HG03460 (cell line): ENCODE data around the gene ITPK1.
A peak's percentile ranks its signal among the peaks of the same experiment; 100 is the strongest.
"Not testable (repeated sequence)": the region's sequence is repeated elsewhere in the genome, so short reads cannot be mapped to it uniquely, and the experiment has no call there.

Source experiments
- ATAC-seq: cut with Tn5 transposase; IDR thresholded peaks from one replicate; pipeline ENCODE4 v1.9.1; 2021; ENCODE audit not compliant: unreplicated experiment

Gene ITPK1

DNA sequence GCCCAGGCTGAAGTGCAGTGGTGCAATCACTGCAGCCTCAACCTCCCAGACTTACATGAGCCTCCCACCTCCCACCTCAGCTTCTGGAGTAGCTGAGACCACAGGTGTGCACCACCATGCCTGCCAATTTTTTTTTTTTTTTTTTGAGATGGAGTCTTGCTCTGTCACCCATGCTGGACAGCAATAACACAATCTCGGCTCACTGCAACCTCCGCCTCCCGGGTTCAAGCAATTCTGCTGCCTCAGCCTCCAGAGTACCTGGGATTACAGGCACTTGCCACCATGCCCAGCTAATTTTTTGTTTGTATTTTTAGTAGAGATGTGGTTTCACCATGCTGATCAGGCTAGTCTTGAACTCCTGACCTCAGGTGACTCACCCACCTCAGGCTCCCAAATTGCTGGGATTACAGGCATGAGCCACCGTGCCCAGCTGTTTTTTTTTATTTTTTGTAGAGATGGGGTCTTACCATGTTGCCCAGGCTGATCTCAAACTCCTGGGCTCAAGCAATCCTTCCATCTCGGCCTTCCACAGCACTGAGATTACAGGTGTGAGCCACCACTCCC, 15.6 kb upstream of the ITPK1 start:
- not testable (repeated sequence) for ATAC-seq

DNA sequence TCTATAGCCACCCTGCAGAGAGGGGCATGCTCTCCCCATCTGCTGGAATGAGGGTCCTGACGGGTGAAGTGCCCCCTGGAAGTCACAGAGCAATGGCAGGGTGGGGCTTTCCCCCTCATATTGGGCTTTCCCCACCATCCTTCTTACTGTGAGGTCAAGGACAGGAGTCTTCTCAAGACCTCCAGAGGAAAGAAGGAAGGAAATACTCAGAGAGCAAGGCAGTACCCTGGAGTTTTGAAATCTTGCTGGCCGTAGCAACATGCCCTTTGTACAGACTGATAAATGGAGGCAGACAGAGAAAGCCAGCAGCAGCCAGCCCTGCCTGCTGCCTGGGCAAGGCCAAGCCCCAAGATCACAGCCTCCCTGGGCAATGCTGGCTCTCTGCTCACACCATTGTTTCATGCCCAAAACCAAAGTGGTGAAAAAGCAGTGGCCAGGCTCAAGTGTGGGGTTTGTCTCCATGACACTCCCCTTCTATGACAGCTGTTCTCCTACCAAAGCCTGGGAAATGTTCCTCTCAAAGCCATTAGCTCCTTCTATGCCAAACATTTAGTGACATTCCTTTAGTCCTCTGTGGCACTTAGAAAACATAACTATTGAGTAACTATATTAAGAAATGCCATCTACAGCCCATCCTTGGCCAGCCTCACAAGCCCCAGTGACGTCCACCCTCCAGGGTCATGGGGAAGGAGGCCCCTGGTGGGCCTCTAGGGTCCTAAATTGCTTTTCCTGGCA, 13.2 kb upstream of the ITPK1 start:
- ATAC-seq, result no peak

DNA sequence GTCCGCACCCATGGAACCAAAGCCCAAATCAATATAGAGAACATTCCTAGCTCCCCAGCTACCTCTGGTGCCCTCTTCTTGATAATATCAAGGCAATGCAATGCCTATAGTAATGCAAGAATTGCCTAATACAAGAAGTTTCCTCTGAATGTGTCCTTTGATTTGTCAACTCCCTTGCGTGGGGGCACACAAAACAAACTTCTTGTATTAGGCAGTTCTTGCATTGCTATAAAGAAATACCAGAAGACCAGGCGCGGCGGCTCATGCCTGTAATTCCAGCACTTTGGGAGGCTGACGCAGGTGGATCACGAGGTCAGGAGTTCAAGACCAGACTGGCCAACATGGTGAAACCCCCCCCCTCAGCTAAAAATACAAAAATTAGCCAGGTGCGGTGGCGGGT, 10.4 kb upstream of the ITPK1 start:
- no peak for ATAC-seq

DNA sequence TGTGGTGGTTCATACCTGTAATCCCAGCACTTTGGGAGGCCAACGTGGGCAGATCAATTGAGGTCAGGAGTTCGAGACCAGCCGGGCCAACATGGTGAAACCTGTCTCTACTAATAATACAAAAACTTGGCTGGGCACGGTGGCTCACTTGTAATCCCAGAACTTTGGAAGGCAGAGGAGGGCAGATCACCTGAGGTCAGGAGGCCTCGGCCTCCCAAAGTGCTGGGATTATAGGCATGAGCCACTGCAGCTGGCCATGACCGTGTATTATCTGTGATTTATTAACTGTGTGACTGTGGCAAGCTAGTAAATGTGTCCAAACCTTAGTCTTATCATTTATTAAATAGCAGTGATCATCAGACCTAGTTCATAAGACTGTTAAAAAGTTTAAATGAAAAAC, 7.1 kb upstream of the ITPK1 start:
- ATAC-seq, result no peak

DNA sequence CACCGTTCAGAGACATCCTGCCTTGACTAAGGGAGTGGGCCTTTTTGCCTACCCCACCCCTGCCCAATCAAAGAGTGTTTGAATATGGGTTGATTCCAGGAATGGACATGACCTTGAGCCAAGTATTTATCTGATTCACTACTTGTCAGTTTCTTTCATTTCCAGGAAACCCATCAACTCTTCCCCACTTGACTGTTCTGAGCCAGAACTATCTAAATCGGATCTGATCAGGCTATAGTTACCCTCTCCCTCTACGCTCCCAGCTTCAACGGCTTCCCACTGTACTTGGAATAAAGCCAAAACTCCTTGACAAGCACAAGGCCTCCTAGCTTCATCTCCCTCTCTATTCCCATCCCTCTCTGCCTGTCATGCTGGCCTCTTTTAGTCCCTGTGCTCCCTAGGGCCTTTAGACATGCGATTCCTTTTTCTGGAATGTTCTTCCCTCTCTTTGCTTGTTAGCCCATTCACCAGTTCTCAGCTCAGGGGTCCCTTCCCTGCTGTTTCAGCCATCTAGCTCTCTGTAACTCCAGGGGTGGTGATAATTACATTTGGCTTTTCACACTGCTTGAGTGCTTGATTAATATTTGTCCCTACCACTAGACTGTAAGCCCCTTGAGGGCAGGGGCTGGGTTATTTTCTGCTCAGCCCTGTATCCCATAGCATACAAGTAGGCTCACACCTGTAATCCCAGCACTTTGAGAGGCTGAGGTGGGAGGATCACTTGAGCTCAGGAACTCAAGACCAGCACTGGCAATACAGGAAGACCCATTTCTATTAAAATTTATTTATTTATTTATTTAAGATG, 5.5 kb upstream of the ITPK1 start:
- ATAC-seq, result no peak

DNA sequence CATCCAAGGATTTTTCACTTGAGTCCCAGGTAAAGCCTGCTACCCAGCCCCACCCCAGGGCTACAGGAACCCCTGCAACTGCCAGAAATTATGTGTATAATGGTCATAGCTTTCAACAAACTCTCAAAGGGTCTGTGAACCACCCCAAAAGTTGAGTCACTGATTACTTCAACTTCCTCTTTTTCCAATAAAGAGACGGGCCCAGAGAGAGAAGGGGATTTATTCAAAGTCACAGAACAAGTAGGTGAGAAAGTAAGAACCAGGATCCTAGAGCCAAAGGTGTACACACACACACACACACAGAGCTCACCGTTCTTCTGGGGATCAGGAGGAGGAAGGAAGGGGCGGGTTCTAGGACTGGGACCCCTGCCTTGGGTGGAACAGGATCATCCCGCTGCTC, 4.8 kb upstream of the ITPK1 start:
- no peak for ATAC-seq

DNA sequence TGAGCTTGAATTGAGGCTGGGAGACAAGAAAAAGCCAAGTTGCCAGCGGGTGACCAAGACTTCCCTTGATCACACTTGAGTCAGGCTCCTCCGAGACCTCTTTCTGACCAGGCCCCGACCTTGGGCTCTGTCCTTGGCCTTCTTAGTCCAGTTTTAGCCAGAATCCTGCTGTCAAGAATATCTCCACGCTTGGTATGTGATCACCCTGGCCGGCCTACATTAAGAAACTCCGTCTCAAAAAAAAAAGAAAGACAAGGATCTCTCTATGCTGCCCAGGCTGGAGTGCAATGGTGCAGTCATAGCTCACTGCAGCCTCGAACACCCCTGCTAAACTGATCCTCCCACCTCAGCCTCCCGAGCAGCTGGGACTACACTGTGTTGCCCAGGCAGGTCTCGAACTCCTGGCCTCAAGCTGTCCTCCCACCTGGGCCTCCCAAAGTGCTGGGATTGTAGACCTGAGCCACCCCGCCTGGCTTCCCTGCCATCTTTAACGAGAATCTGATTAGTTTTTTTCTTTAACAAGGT, 1.0 kb upstream of the ITPK1 start:
- no peak for ATAC-seq

DNA sequence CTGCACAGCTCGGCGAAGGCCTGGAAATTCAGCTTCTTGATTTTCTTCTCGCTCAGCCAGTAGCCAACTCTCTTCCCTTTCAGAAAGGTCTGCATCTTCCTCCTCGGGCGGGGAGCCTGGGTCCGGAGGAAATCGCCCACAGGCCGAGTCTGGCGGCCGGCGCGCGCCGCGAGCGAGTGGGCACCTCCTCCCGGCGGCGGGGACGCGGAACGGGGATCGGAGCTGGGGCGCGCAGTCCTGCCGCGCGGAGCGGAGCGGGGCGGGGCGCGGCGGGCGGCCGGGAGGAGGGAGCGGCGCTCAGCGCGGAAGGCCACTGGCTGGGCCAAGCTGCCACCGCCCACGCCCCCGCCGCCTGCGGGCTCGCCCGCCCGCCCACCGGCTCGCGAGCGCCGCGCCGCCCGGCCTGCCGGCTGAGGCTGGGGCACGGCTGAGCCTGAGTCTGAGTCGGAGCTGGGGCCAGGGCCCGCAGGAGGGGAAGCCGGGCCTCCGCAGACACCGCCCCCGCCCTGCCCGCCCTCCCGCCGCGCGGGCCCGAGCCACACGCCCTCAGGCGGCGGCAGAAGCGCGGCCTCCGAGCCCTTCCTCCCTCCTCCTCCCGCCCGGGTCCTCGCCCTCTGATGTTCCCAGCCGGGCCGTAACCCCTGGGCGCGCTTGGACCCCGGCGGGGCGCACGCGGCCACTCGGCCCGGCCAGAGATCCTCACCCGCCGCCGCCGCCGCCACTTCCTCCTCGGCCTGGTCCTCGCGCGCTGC, 480 bp downstream of the ITPK1 start:
- peak; percentile 63 for ATAC-seq

DNA sequence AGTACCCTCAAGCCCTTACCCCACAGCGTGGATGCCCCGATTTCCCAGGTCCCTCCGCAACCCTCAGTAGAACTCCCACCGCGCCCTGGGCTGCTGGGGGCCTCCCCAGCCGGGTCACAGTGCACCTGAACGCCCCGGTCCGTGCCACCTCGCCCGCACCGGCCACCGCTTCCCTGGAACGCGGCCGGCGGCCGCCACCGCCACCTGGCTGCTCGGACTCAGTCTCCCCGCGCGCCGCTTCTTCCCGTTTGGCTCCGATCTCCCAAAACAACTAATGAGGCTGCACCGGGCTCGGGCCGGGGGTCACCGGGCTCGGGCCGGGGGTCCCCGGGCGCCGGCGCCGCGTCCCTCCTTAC, 1.0 kb downstream of the ITPK1 start:
- no peak for ATAC-seq

DNA sequence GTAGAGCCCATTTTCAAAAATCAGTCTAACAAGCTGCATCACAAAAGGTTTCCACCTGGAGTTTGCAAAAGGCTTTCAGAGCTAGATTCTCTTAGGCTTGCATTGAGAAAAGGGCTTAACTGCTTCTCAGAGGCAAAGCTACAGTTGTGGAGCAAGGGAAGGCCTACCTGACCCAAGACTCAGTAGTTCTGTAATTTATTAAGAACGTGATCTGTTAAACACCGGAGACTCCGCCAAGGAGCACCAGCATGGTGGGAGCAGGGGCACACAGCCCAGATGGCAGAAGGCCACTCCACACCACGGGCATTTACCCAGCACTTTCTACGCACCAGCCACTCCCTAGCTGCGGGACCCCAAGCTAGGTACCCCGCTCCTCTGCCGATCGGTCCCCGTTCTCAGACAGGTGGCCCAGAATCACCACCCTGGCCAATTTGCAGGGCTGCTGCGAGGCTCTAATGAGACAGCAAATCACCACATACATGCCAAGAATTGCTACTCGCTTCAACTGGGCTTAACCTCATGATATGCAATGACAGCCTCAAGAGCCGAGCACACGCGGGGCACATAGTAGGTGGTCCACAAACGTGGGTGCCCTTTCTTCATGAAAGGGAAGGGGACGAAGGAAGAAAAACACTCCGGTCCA, 1.5 kb downstream of the ITPK1 start:
- ATAC-seq, result no peak

DNA sequence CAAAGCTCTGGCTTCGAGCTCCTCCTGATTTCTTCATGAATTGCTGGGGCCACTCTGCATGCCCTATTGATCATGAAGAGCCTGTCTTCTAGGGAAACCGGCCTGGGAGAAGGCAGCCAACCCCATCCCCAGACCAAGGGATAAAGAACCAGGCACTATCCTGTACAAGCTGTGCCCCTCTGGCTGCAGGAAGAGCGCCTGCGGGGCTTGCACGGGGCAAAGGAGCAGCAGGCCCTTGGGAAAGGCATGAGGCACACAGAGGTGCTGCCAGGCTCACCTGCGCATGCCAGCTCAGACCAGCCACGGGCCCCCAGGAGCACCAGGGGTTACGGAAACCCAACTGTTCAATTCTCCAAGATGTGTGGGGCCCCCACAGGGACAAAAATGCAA, 2.1 kb downstream of the ITPK1 start:
- ATAC-seq, result no peak

DNA sequence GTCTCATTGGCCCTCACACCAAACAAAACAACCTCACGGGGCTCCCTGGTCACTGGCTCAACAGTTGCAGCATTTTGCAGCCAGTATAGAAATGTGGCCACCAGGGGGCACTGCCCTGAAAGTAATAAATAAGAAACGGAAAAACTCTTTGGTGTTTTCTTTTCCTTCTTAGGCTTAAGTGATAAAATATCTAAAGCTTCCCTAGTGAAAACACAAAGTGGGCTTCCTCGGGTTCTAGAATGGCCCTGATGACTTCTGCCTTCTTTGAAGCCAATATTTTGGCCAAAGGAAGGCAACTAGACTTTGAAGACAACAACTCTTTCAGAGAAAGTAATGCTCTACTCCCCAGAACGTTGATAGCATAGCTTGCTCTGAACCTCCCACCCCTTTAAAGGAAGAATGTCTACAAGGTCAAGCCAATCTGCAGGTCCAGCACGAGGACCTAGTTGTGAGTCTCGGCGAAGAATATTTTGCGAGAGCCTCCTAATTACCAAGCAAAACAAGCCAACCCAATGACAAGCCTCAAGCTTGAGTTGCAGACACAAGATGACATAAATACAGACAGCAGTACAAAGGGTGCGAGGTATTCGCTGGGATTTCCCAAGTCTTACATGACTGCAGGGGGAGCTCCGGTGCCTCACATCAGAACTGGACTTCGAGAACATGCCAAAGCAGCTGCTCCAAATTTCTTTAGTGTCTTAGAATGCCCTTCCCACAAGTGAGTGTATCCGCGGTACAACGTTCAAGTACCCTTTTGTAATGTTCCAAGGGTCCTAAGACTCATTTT, 2.6 kb downstream of the ITPK1 start:
- no peak for ATAC-seq

DNA sequence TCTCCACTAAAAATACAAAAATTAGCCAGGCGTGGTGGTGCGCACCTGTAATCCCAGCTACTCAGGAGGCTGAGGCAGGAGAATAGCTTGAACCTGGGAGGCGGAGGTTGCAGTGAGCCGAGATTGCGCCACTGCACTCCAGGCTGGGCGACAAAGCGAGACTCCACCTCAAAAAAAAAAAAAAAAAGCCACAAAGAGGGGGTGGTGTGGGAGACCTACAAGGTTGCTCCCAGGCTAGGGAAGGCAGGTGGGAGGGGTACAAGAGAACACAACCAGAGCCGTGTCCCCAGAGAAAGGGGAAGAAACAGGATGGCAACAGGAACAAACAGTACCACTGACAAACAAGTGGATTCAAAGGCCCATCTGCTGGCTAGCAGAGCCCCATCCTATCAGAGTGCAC, 4.2 kb downstream of the ITPK1 start:
- ATAC-seq, result not testable (repeated sequence)

DNA sequence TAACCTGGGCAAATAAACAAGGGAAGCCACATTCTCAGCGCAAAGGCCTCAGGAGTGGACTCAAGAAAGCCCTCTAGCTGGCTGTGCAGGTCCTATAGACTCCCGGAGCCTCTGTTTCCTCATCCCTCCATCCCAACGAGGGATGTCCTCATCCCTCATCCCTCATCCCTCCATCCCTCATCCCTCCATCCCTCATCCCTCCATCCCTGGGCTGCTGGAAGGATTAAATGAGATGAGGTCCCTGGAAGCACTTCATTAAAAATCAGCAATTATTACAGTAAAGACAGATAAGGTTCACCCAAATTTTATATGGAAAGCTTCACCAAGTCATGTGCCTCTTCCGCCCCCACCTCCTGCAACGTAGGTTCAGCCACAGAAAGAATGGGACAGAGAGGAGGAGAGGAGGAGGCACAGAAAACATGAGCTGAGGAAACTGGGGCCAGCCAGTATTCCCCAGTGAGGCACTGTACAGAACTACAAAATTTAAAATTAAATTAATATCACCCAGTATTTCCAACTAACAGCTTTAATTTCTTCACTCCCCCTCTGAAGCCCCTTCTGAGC, 4.8 kb downstream of the ITPK1 start:
- ATAC-seq, result no peak

DNA sequence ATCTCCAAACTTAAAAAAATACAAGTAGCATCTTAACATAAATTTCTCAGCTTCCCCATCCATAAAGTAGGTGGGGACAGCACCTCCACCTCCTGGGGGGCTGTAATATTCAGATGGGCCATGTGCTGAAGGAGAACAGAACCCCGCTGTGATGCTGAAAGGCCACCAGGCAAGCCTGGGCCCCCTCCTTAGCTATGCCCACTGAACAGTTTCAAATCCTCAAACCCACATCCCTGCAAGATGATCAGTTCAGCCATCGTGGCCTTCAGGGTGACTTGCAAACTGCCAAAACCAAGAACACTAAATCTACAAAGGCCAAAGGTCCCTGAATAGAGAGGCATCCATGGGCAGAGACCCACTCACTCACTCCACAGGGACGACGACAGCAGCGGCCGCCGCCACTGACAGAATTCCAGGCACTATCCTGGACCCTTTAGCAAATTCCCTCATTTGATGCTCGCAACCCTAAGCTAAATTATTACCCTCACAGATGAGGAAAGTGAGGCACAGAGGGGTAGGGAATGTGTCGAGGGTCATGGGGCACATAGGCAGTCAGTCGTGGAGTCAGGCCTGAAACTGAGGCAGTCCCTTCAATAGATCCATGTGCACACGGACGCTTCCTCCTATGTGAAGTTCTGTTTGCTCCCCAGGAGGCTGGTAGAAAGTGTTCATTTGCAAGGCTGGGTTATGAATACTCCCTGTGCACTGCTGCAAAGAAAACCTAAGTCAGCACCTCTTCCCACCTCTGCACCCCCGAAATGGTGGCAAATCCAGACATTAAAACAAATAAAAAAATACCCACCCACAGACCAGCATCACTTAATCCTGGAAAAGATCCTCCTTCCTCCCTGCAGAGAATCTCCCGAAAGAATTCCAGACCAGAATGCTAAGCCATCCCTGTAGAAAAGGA, 5.9 kb downstream of the ITPK1 start:
- no peak for ATAC-seq

DNA sequence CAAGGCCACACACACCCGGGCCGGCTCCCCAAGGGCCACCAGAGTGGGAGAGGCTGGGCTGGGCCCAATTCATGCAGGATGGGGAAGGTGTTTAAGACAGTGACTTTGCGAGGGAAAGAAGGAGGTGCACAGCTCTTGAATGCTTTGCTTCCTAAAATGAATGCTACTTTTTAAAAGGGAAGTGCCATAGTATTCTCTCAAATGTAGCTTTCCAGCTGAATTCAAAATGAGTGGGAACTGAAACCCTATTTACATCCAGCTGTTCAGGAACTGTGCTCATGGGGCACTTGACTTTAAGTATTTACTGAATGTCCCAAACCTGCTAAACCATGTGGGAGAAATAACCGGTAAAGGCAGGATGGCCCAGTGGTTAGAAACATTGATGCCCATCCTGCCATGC, 7.6 kb downstream of the ITPK1 start:
- ATAC-seq, result no peak

DNA sequence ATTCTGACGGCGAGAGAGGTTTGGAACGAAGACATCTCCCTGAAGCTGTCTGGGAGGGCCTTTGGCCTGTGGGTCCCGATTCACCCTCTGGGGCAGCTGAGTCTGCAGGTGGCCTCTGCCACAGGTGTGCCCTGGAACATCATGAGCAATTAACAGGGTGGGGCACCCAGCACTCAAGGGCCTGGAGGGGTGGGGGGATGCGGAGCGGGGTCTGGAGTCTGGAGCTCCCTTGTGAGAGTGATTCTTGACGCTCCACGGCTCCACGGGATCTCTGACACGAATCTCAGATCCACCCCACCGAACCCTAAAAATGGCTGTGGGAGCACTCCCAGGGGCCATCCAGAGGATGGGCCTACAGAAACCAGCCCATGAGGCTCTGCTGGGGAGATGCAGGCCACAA, 8.3 kb downstream of the ITPK1 start:
- no peak for ATAC-seq

DNA sequence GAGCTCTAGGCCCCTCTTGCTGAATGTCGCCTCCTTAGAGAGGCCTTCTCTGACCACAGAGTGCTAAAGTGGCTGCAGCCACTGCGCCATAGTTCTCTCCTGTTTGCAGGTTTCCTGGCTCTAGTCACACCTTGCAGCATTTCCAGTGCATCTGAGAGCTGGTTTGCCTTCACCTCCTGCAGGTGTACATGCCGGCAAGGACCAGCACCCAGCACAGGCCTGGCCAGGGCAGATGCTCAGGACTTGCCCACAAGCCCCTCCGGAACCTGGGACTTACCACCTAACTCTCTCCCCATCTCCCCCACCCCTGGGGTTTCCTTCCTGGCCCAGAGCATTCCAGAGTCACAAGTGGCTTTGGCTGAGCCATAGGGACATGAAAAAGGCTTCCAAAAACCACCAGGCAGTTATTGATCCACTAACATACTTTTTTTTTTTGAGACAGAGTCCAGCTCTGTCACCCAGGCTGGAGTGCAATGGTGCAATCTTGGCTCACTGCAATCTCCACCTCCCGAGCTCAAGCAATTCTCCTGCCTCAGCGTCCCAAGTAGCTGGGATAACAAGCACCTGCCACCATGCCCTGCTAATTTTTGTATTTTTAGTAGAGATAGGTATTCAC, 9.1 kb downstream of the ITPK1 start:
- ATAC-seq, result no peak
